Esophagus mucosa (tissue), 1 donor: ENCODE results near the gene CDK17. TPM values are rescaled to one million over a fixed set of nuclear protein-coding genes. Genes with fewer than 3 reads are reported as not detected.
A peak's percentile ranks its signal among the peaks of the same experiment; 100 is the strongest.

Experiments used
- ATAC-seq: fragments of 200-7000 bp; cut with Tn5 transposase; one replicate; pipeline ENCODE4 v1.9.1; 2020
- total RNA-seq: library from RNA; stranded (reverse); gene quantifications from one replicate; pipeline ENCODE4 v1.2.4, GENCODE V29; 2023
- donor health status: DM: yes; HTN: yes; CAD: no.

CDK17 gene
- total RNA-seq, 1 donor from 2014 or later: 16.7 TPM

GRCh38 chr12:96236221-96236822 lies 163.9 kb downstream of the CDK17 start:
- peak; percentile 46 for ATAC-seq

DNA sequence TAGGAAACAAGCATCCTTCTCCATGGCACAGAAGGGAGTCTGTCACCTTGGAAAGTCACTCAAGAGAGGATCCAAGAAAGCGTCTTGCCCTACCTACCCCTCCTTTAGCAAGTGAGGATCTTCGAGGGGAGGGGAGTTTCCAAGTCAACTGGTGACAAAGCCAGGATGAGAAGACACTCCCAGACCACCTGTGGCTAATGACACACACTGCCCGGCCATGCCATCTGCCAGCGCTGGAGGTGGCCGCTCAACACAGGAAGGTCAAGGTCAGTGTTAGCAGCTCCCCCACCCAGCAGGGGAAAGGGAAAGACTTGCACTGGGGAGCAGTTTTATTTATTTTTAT lies 164.8 kb downstream of the CDK17 start:
- no peak for ATAC-seq

DNA sequence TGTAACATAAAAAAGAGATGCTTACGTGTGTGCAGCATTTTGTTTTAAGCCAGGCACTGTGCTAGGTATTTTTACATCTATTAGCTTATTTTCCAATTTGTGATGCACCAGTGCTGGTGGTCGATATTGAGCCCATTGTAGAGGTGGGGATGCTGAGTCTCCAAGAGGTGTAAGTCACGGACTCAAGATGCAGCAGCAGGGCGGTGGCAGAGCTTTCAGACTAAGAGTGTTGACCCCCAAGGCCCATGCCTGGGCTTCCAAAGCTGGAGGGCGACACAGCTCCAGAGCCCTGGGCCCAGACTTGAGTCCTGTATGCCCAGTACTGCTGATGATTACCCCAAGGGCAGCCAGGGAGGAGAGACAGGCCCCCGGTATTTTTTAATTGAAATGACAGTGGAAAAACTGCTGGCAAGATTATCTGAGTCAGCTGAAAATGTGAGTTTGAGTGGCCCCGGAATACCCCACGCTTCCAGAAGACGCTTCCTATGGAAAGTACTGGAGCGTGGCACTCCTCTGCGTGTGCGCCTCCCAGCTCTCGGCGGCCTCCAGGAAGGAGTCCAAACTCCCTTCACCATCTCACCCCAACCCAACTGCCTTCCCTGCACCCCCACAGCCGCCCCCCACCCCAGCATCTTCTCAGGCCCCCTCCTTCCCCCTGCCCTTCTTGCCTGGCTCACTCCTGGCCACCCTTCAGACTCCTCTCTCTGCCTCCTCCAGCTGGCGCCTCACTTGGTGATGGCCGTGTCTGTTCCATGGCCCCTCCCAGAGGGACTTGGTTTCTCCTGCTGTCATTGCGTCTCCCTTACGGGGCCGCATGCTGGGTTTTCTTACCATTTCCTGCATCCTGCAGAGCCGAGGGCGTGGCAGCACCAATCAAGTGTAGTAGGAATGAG lies 165.4 kb downstream of the CDK17 start:
- ATAC-seq: no peak

GRCh38 chr12:96233939-96234461 lies 166.2 kb downstream of the CDK17 start:
- peak; percentile 67 for ATAC-seq

GRCh38 chr12:96233168-96233567 lies 167.1 kb downstream of the CDK17 start:
- ATAC-seq: no peak

DNA sequence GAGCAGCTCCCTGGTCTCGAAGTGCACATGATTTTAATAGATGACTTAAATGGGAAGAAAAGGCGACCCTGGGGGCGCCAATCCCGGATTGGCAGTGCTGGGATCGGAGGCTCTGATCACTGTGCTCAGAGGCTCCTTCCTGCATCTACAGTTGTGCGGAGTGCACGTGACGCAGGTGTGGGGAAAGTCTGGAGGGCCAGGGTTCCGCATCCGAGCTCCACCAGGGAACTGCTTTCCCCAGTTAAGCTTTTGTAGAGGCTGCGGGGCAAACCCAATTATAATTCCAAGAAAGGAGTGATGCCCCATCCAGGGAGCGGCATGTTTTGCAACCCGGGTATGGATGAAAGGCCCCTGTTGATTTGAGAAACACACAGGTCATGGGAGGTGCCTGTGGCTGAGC lies 169.6 kb downstream of the CDK17 start:
- ATAC-seq: no peak

GRCh38 chr12:96228566-96229248 lies 171.5 kb downstream of the CDK17 start:
- ATAC-seq: no peak

Other genes starting within 250 kb of the CDK17 start
- gene ELK3, start 206.1 kb downstream of the CDK17 start, total RNA-seq: 45.4 TPM
- gene CFAP54, start 89.1 kb upstream of the CDK17 start, total RNA-seq: 0.28 TPM